Keratinocyte (primary cell): ENCODE measurements around the gene MRPL50.

Source experiments
- CTCF ChIP-seq, 3 experiments: IDR thresholded peaks in 1 of 3; conservative IDR thresholded peaks in 1 of 3; optimal IDR thresholded peaks in 1 of 3; 2 replicates in 2 of 3; 3 replicates in 1 of 3; pipeline versions ENCODE3 to v1.5.1; 2011; ENCODE audit warnings: low read length in 3 of 3, mild to moderate bottlenecking in 3 of 3, moderate library complexity in 2 of 3, control low read depth in 1 of 3, inconsistent platforms in 1 of 3; ENCODE audit not compliant: insufficient read depth in 2 of 3; ENCODE audit errors: extremely low read depth in 1 of 3
- EZH2 ChIP-seq: IDR thresholded peaks from one replicate; pipeline ENCODE4 v1.6.1; 2012; ENCODE audit warnings: inconsistent platforms, mild to moderate bottlenecking, low read length, moderate library complexity

- no peak for TF ChIP-seq CTCF (optimal IDR thresholded peaks at IDR 0.05 in 1 of 3, IDR thresholded peaks at IDR 0.05 in 1 of 3, conservative IDR thresholded peaks at IDR 0.05 in 1 of 3; ENCODE audit: extremely low read depth in 1 of 3, insufficient read depth in 2 of 3, low read length in 3 of 3)
- TF ChIP-seq EZH2: no peak
Observed at GRCh38 chr9:101438523-101438922, 40.1 kb upstream of the MRPL50 start.
